ENCODE measurements around the gene OVCA2. TPM values are rescaled to one million over a fixed set of nuclear protein-coding genes. Genes with fewer than 3 reads are reported as not detected.
A peak's percentile ranks its signal among the peaks of the same experiment; 100 is the strongest.

The OVCA2 gene
- polyA plus RNA-seq, 2 of the 4 experiments (the other 2 are of a cell fraction), result 54.6 to 66.3 TPM

DNA sequence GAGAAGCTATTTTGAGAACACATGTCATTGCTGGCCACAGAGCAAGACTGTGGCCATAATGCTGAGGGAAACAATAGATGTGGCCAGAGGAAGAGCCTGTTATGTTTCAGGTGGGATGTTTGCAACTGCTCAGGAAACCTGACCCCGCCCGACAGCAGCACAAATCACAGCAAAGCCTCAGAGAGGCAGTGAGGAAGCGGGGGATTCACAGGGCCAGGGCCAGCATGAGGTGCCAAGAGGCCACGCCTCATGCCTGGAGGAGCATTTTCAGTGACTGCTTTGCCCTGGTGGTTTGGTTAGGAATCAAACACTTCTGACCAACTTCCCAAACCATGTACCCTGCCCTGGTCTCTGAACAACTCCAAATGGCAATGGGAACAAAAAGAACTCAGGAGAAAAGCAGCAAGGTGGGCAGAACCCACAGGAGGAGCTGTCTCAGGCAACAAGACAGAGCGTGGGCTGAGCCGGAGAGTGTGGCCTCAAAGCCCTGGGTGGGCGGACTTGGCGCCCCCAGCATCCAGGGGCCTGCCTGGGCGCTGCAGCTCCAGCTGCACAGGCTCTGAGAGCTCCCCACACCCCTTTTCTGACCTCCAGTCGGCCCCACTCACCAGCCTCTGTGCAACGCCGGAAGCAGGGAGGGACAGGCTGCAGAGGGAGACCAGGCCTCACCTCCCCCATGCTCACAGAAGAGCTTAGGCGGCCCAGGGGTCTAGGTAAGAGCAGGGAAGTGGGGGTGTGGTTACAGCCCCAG is 33.7 kb downstream of the OVCA2 start:
- Histone ChIP-seq H3K4me1 (peaks cover 3% of the 10 kb centered on the region; the same call in 1 of the 3 replicates), H3K4me3 (no peak overlapping the region), H3K4me2 (no peak overlapping the region), H3K27ac (no peak overlapping the region), H3K9me3 (no peaks in the 10 kb centered on the region)
- no peak for FAIRE-seq
- DNase-seq (ENCODE audit: low read depth in 1 of 2, low spot score in 1 of 2), result no peak
- ATAC-seq, result peak; percentile 27 to 46; a peak in 5 of 6 replicates
- ChIA-PET CTCF (interaction anchor here (0.5 to 16.6 kb wide), 8 partner anchors 11 to 210 kb away, joined by 3 to 217 read pairs (median 6); partner anchors contain the start of gene HIC1), POLR2A (no interaction called here)
- TF ChIP-seq ESRRA (IDR thresholded peaks at IDR 0.05; ENCODE audit: borderline replicate concordance, low read length), result no peak
- TF ChIP-seq POLR2A (IDR thresholded peaks at IDR 0.05; ENCODE audit: low read length), result no peak
- TF ChIP-seq, protein P1, sequence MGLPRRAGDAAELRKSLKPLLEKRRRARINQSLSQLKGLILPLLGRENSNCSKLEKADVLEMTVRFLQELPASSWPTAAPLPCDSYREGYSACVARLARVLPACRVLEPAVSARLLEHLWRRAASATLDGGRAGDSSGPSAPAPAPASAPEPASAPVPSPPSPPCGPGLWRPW (IDR thresholded peaks at IDR 0.05), result no peak
- WGBS (ENCODE audit: missing lambda C conversion rate), result 88% methylated on average over 13 of the region's 13 CpGs

DNA sequence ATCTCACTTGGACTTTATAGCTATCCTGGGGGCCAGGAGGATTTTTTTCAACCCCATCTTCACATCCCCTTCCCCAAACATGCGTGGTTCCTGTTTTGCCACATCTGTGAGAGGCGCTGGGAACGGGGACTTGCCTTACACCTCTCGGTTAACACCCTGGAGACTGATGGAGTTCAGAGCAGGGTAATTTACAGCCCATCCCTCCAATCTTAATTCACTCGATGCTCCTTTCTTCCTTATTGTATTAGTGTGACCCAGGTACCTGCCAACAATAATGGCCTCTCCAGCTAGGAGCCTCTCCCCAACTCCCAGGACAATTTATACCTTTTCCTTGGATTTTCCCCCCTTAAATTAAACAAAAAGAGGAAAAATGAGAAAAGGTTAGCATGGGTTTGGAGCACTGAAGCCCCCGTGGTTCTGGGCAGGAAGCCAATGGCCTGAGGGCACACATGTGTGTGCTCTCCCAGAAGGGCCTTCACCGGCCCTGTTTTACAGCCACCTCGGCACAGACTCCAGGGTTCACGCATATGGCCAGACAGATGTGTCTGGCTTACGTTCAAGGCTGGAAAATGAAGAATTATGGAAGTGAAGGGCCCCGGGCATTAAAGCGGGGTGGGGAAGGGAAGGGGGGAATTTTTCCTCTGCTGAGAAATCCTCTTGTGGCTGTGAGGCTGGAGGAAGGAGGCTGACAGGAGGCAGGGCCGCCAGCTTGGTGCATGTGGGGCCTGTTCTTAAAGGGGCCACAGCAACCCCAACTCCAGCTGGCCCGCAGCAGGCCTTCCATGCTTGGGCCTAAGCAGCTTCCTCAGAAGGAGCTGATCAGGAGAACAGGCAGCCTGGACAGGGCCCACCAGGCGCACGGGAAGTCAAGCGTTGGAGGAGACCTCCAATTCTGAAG is 34.5 kb downstream of the OVCA2 start:
- Histone ChIP-seq H3K4me3 (no peak overlapping the region), H3K4me2 (no peak overlapping the region), H3K9me3 (no peaks in the 10 kb centered on the region), H3K4me1 (peaks cover 3% of the 10 kb centered on the region; the same call in 1 of the 3 replicates), H3K27ac (no peak overlapping the region)
- ATAC-seq (no peak), DNase-seq (ENCODE audit: low read depth in 1 of 2, low spot score in 1 of 2) (no peak), FAIRE-seq (no peak)
- TF ChIP-seq, protein P2, sequence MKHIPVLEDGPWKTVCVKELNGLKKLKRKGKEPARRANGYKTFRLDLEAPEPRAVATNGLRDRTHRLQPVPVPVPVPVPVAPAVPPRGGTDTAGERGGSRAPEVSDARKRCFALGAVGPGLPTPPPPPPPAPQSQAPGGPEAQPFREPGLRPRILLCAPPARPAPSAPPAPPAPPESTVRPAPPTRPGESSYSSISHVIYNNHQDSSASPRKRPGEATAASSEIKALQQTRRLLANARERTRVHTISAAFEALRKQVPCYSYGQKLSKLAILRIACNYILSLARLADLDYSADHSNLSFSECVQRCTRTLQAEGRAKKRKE (CRISPR knock-in tag; IDR thresholded peaks at IDR 0.05; ENCODE audit: low read depth), result no peak
- TF ChIP-seq SREBF2 (IDR thresholded peaks at IDR 0.05) (no peak), RAD21 (conservative IDR thresholded peaks at IDR 0.05 in 1 of 2, IDR thresholded peaks at IDR 0.05 in 1 of 2) (no peak), CBX2 (IDR thresholded peaks at IDR 0.05; ENCODE audit: borderline replicate concordance, low read depth) (no peak), POLR2A (IDR thresholded peaks at IDR 0.05; ENCODE audit: low read length) (no peak), CEBPB (IDR thresholded peaks at IDR 0.05) (no peak), RARB (CRISPR knock-in tag; IDR thresholded peaks at IDR 0.05) (no peak), CHD4 (IDR thresholded peaks at IDR 0.05; ENCODE audit: borderline replicate concordance) (no peak), MAFK (IDR thresholded peaks at IDR 0.05; ENCODE audit: partially characterized antibody) (no peak)
- TF ChIP-seq, protein P3, sequence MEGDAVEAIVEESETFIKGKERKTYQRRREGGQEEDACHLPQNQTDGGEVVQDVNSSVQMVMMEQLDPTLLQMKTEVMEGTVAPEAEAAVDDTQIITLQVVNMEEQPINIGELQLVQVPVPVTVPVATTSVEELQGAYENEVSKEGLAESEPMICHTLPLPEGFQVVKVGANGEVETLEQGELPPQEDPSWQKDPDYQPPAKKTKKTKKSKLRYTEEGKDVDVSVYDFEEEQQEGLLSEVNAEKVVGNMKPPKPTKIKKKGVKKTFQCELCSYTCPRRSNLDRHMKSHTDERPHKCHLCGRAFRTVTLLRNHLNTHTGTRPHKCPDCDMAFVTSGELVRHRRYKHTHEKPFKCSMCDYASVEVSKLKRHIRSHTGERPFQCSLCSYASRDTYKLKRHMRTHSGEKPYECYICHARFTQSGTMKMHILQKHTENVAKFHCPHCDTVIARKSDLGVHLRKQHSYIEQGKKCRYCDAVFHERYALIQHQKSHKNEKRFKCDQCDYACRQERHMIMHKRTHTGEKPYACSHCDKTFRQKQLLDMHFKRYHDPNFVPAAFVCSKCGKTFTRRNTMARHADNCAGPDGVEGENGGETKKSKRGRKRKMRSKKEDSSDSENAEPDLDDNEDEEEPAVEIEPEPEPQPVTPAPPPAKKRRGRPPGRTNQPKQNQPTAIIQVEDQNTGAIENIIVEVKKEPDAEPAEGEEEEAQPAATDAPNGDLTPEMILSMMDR (IDR thresholded peaks at IDR 0.05), result no peak
- TF ChIP-seq, protein P4, sequence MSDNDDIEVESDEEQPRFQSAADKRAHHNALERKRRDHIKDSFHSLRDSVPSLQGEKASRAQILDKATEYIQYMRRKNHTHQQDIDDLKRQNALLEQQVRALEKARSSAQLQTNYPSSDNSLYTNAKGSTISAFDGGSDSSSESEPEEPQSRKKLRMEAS (IDR thresholded peaks at IDR 0.05), result no peak
- TF ChIP-seq, protein P5, sequence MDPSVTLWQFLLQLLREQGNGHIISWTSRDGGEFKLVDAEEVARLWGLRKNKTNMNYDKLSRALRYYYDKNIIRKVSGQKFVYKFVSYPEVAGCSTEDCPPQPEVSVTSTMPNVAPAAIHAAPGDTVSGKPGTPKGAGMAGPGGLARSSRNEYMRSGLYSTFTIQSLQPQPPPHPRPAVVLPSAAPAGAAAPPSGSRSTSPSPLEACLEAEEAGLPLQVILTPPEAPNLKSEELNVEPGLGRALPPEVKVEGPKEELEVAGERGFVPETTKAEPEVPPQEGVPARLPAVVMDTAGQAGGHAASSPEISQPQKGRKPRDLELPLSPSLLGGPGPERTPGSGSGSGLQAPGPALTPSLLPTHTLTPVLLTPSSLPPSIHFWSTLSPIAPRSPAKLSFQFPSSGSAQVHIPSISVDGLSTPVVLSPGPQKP (IDR thresholded peaks at IDR 0.05; ENCODE audit: low read depth, low read length), result no peak
- POLR2A ChIA-PET, result no interaction called here
- CTCF ChIA-PET, result interaction anchor here (0.5 to 16.6 kb wide), 12 partner anchors 8 to 276 kb away, joined by 3 to 217 read pairs (median 5); partner anchors contain the start of gene HIC1
- 85% methylated on average over 17 of the region's 17 CpGs for WGBS (ENCODE audit: missing lambda C conversion rate)

DNA sequence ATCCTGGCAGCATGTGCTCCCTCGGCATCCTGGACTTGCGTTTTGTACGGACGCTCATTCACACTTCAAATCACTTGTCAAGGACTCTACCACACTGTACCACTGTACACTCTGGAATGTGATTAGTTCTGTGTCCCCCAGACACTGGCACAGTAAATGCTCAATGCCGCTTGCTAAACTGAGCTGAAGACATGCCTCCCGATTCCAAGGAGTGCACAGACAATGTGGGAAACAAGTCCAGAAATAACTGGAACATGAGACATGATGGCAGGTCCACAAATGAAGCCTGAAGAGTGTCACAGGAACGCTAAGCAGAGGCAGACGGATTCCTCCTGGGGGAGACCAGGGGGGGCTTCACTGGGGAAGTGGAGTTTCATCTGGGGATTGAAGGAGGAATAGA is 35.2 kb downstream of the OVCA2 start:
- no peak for DNase-seq (ENCODE audit: low read depth in 1 of 2, low spot score in 1 of 2)
- peak; percentile 32 for FAIRE-seq
- no peak overlapping the region for H3K4me3 ChIP-seq
- no peak for ATAC-seq
- ChIA-PET POLR2A (no interaction called here), CTCF (interaction anchor here (1.0 to 16.6 kb wide), 8 partner anchors 8 to 276 kb away, joined by 3 to 217 read pairs (median 5); partner anchors contain the start of gene HIC1)
- H3K4me1 ChIP-seq, result peaks cover 3% of the 10 kb centered on the region; the same call in 1 of the 3 replicates
- H3K27ac ChIP-seq, result no peak overlapping the region
- H3K9me3 ChIP-seq, result no peaks in the 10 kb centered on the region
- H3K4me2 ChIP-seq, result no peak overlapping the region
- WGBS (ENCODE audit: missing lambda C conversion rate), result 98% methylated on average over 8 of the region's 8 CpGs
- TF ChIP-seq CEBPB (IDR thresholded peaks at IDR 0.05), result no peak
- TF ChIP-seq NPAS2 (CRISPR knock-in tag; IDR thresholded peaks at IDR 0.05; ENCODE audit: borderline replicate concordance), result no peak
- TF ChIP-seq FOSL2 (IDR thresholded peaks at IDR 0.05), result no peak
- TF ChIP-seq FOSL2 (CRISPR knock-in tag; IDR thresholded peaks at IDR 0.05), result no peak
- TF ChIP-seq ZSCAN20 (CRISPR knock-in tag; IDR thresholded peaks at IDR 0.05), result no peak
- TF ChIP-seq RFX5 (IDR thresholded peaks at IDR 0.05), result no peak
- TF ChIP-seq KDM1A (IDR thresholded peaks at IDR 0.05; ENCODE audit: low read depth), result no peak
- TF ChIP-seq CBX2 (IDR thresholded peaks at IDR 0.05; ENCODE audit: borderline replicate concordance, low read depth), result no peak
- no peak for TF ChIP-seq FOSB (CRISPR knock-in tag; IDR thresholded peaks at IDR 0.05)
- TF ChIP-seq, protein P3 (IDR thresholded peaks at IDR 0.05), result no peak
- TF ChIP-seq KDM5A (IDR thresholded peaks at IDR 0.05), result no peak
- no peak for TF ChIP-seq RCOR1 (IDR thresholded peaks at IDR 0.05; ENCODE audit: low read depth, low read length)
- TF ChIP-seq HOXB13 (CRISPR knock-in tag; IDR thresholded peaks at IDR 0.05; ENCODE audit: low read depth), result no peak
- no peak for TF ChIP-seq TFCP2L1 (CRISPR knock-in tag; IDR thresholded peaks at IDR 0.05)

Data from A549 (cell line).